Gastrocnemius medialis (tissue), 4 donors: ENCODE data around the gene MON1A.

Experiments used
- POLR2A ChIP-seq, 2 donors: fragments of 450-650 bp; IDR thresholded peaks; one replicate each; pipeline ENCODE4 v1.6.1; 2017; ENCODE audit warnings: antibody characterized with exemption in 2 of 2, mild to moderate bottlenecking in 2 of 2, moderate library complexity in 2 of 2
- TF ChIP-seq, protein P1 (sequence below), 5 experiments: fragments of 450-650 bp in 3 of 5; fragments of 200-600 bp in 2 of 5; sonication (generic) in 2 of 5; IDR thresholded peaks in 4 of 5; conservative IDR thresholded peaks in 1 of 5; 1 replicate in 4 of 5; 2 replicates in 1 of 5; pipeline ENCODE4 v1.5.1; 2016 to 2019; ENCODE audit warnings: antibody characterized with exemption in 5 of 5, mild to moderate bottlenecking in 3 of 5, moderate library complexity in 3 of 5

- TF ChIP-seq, protein P1, sequence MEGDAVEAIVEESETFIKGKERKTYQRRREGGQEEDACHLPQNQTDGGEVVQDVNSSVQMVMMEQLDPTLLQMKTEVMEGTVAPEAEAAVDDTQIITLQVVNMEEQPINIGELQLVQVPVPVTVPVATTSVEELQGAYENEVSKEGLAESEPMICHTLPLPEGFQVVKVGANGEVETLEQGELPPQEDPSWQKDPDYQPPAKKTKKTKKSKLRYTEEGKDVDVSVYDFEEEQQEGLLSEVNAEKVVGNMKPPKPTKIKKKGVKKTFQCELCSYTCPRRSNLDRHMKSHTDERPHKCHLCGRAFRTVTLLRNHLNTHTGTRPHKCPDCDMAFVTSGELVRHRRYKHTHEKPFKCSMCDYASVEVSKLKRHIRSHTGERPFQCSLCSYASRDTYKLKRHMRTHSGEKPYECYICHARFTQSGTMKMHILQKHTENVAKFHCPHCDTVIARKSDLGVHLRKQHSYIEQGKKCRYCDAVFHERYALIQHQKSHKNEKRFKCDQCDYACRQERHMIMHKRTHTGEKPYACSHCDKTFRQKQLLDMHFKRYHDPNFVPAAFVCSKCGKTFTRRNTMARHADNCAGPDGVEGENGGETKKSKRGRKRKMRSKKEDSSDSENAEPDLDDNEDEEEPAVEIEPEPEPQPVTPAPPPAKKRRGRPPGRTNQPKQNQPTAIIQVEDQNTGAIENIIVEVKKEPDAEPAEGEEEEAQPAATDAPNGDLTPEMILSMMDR (IDR thresholded peaks at IDR 0.05 in 4 of 5, conservative IDR thresholded peaks at IDR 0.05 in 1 of 5), result no peak
- no peak for TF ChIP-seq POLR2A (IDR thresholded peaks at IDR 0.05)
Observed at GRCh38 chr3:49901366-49902339, 28.0 kb downstream of the MON1A start.
